HepG2 (cell line): ENCODE results near the gene FER1L5. TPM values are rescaled to one million over a fixed set of nuclear protein-coding genes. Genes with fewer than 3 reads are reported as not detected.

Source experiments
- FOXO4 ChIP-seq: sonication (generic); formaldehyde crosslinking; conservative IDR thresholded peaks from 2 replicates; pipeline ENCODE4 v1.8.1; 2023; ENCODE audit warnings: missing genetic modification reagents
- GABPB1 ChIP-seq: IDR thresholded peaks from 2 replicates; pipeline ENCODE4 v1.6.1; 2016; ENCODE audit warnings: mild to moderate bottlenecking, missing genetic modification reagents, moderate library complexity, missing compliant biosample characterization
- ISL2 ChIP-seq: sonication (generic); formaldehyde crosslinking; IDR thresholded peaks from 2 replicates; pipeline ENCODE4 v1.5.0; 2020; ENCODE audit warnings: missing genetic modification reagents
- KAT8 ChIP-seq: IDR thresholded peaks from 2 replicates; pipeline ENCODE4 v1.6.1; 2016; ENCODE audit warnings: missing genetic modification reagents, missing compliant biosample characterization
- MAX ChIP-seq: IDR thresholded peaks from 2 replicates; pipeline ENCODE4 v1.6.1; 2012; ENCODE audit warnings: inconsistent platforms
- MBD4 ChIP-seq: IDR thresholded peaks from 2 replicates; pipeline ENCODE4 v1.6.1; 2012; ENCODE audit warnings: low read length, inconsistent platforms, borderline replicate concordance
- MNT ChIP-seq: fragments of 450-650 bp; IDR thresholded peaks from 2 replicates; pipeline ENCODE4 v1.6.1; 2016
- NCOA5 ChIP-seq: sonication (generic); formaldehyde crosslinking; IDR thresholded peaks from 2 replicates; pipeline ENCODE4 v1.4.0; 2020; ENCODE audit warnings: missing genetic modification reagents
- NFYB ChIP-seq: sonication (generic); formaldehyde crosslinking; IDR thresholded peaks from 2 replicates; pipeline ENCODE4 v1.4.0; 2020; ENCODE audit warnings: missing genetic modification reagents
- SMYD3 ChIP-seq: sonication (generic); formaldehyde crosslinking; IDR thresholded peaks from 2 replicates; pipeline ENCODE4 v1.8.1; 2023; ENCODE audit warnings: mild to moderate bottlenecking, missing genetic modification reagents
- ZFP91 ChIP-seq: sonication (generic); formaldehyde crosslinking; IDR thresholded peaks from 2 replicates; pipeline ENCODE4 v1.9.0; 2022; ENCODE audit warnings: missing genetic modification reagents, mild to moderate bottlenecking, borderline replicate concordance
- ZNF501 ChIP-seq: sonication (generic); formaldehyde crosslinking; IDR thresholded peaks from 2 replicates; pipeline ENCODE4 v1.5.1; 2020; ENCODE audit warnings: mild to moderate bottlenecking, moderate library complexity, missing genetic modification reagents
- ZNF616 ChIP-seq: sonication (generic); formaldehyde crosslinking; IDR thresholded peaks from 2 replicates; pipeline ENCODE4 v1.5.0; 2020; ENCODE audit warnings: low read depth, mild to moderate bottlenecking, missing genetic modification reagents
- ZNF768 ChIP-seq: sonication (generic); formaldehyde crosslinking; IDR thresholded peaks from 2 replicates; pipeline ENCODE4 v1.4.0; 2020; ENCODE audit warnings: missing genetic modification reagents
- polyA plus RNA-seq, 8 experiments: library from polyadenylated mRNA; depleted of rRNA in 3 of 8; stranded (reverse) in 7 of 8; unstranded in 1 of 8; fragments of >200 nt; fragmentation: Illumina TruSeq in 4 of 8; extraction: Trizol in 4 of 8; gene quantifications; 2 replicates each; pipeline versions ENCODE4 v1.2.1 to v1.2.3, GENCODE V29; 2011 to 2016; ENCODE audit warnings: low read depth in 4 of 8, missing spikeins in 1 of 8, mixed read lengths in 1 of 8; ENCODE audit not compliant: insufficient read depth in 1 of 8
- total RNA-seq, 5 experiments: library from RNA; depleted of rRNA; stranded (reverse); fragments of >200 nt; fragmentation: Illumina TruSeq; extraction: Trizol; gene quantifications; 2 replicates each; pipeline ENCODE4 v1.2.3, GENCODE V29; 2016; ENCODE audit warnings: low read depth in 1 of 5
- TF ChIP-seq, protein P1 (sequence below), 2 experiments: IDR thresholded peaks; 2 replicates each; pipeline ENCODE4 v1.6.1; 2011 to 2012; ENCODE audit warnings: low read length in 2 of 2, borderline replicate concordance in 1 of 2, low read depth in 1 of 2, mild to moderate bottlenecking in 1 of 2, moderate library complexity in 1 of 2
- TF ChIP-seq, protein P2 (sequence below): sonication (generic); formaldehyde crosslinking; IDR thresholded peaks from 2 replicates; pipeline ENCODE4 v1.4.0; 2020; ENCODE audit warnings: mild to moderate bottlenecking, missing genetic modification reagents

Gene FER1L5
- total and polyA plus RNA-seq, 2 of the 13 experiments (the other 11 are each of a cell fraction or from before 2014, with no cell fraction given), result 0.02 to 0.08 TPM

- TF ChIP-seq ZFP91 (CRISPR knock-in tag), result peak; percentile 34; the same call in 1 of the 2 replicates
- TF ChIP-seq FOXO4 (CRISPR knock-in tag), result no peak
- TF ChIP-seq, protein P1, sequence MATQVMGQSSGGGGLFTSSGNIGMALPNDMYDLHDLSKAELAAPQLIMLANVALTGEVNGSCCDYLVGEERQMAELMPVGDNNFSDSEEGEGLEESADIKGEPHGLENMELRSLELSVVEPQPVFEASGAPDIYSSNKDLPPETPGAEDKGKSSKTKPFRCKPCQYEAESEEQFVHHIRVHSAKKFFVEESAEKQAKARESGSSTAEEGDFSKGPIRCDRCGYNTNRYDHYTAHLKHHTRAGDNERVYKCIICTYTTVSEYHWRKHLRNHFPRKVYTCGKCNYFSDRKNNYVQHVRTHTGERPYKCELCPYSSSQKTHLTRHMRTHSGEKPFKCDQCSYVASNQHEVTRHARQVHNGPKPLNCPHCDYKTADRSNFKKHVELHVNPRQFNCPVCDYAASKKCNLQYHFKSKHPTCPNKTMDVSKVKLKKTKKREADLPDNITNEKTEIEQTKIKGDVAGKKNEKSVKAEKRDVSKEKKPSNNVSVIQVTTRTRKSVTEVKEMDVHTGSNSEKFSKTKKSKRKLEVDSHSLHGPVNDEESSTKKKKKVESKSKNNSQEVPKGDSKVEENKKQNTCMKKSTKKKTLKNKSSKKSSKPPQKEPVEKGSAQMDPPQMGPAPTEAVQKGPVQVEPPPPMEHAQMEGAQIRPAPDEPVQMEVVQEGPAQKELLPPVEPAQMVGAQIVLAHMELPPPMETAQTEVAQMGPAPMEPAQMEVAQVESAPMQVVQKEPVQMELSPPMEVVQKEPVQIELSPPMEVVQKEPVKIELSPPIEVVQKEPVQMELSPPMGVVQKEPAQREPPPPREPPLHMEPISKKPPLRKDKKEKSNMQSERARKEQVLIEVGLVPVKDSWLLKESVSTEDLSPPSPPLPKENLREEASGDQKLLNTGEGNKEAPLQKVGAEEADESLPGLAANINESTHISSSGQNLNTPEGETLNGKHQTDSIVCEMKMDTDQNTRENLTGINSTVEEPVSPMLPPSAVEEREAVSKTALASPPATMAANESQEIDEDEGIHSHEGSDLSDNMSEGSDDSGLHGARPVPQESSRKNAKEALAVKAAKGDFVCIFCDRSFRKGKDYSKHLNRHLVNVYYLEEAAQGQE (IDR thresholded peaks at IDR 0.05; ENCODE audit: borderline replicate concordance in 1 of 2, low read depth in 1 of 2, low read length in 2 of 2), result no peak
- TF ChIP-seq SMYD3 (CRISPR knock-in tag), result no peak
- TF ChIP-seq MNT, result no peak
- TF ChIP-seq GABPB1 (CRISPR knock-in tag), result peak; percentile 16; the same call in 1 of the 2 replicates
- no peak for TF ChIP-seq ZNF768 (CRISPR knock-in tag)
- TF ChIP-seq, protein P2, sequence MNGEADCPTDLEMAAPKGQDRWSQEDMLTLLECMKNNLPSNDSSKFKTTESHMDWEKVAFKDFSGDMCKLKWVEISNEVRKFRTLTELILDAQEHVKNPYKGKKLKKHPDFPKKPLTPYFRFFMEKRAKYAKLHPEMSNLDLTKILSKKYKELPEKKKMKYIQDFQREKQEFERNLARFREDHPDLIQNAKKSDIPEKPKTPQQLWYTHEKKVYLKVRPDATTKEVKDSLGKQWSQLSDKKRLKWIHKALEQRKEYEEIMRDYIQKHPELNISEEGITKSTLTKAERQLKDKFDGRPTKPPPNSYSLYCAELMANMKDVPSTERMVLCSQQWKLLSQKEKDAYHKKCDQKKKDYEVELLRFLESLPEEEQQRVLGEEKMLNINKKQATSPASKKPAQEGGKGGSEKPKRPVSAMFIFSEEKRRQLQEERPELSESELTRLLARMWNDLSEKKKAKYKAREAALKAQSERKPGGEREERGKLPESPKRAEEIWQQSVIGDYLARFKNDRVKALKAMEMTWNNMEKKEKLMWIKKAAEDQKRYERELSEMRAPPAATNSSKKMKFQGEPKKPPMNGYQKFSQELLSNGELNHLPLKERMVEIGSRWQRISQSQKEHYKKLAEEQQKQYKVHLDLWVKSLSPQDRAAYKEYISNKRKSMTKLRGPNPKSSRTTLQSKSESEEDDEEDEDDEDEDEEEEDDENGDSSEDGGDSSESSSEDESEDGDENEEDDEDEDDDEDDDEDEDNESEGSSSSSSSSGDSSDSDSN (CRISPR knock-in tag), result peak; percentile 86
- no peak for TF ChIP-seq ZNF616 (CRISPR knock-in tag)
- TF ChIP-seq MBD4, result no peak
- TF ChIP-seq ZNF501 (CRISPR knock-in tag), result no peak
- TF ChIP-seq NFYB (CRISPR knock-in tag), result no peak
- TF ChIP-seq NCOA5 (CRISPR knock-in tag), result no peak
- peak; percentile 41; the same call in 1 of the 2 replicates for TF ChIP-seq MAX
- no peak for TF ChIP-seq KAT8
- TF ChIP-seq ISL2 (CRISPR knock-in tag), result no peak
Observed at GRCh38 chr2:96687711-96688640, 45.4 kb downstream of the FER1L5 start (continued).
